DMS53 (cell line): ENCODE data around the gene SPEM1.

Experiments
- DNase-seq: peaks from one replicate; lab custom pipeline; 2025; lab: John Stamatoyannopoulos, UW

SPEM1 gene

DNA sequence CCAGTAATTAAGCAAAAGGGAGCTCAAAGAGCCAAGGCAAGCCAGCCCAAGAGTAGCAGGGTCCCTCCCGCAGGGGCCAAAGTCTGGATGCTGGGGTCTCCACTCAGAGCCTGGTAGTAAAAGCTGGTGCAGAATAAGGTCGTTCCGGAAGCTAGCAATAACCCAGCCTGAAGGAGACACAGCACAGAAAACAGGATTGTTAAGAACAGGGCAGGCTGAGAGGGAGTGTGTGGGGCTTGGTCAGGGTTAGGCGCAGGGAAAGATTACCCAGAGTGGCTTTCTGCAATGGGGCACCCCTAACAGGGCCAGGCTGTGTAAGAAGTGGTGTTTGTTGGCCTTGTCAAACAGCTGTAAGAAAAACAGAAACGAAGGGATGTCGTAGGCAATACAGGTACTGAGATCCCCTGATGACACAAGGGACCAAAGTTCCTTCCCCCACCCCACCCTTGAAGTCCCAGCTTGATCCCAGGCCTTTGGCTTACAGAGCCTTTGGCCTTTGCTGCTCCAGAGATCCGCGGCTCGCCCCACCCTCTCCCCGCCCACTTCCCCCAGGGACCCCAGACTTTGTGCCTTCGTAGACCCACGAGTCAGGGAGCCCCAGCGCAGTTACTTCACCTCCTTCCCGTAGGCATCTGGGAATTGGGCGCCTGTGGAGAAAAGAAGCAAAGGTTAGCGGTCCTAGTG is 16.9 kb upstream of the SPEM1 start:
- DNase-seq, result no peak

DNA sequence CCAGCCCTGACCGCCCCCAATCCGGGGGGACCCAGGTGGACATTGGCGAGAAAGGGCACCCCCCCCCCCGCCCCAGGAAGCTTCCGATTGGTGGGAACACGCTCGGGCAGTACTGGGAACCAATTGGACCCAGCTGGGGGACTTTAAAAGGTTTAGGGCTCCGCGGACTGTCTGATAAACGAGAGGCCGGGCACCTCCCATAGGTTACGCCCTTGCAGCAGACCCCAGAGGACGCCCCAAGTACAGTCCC is 16.5 kb upstream of the SPEM1 start:
- no peak for DNase-seq

DNA sequence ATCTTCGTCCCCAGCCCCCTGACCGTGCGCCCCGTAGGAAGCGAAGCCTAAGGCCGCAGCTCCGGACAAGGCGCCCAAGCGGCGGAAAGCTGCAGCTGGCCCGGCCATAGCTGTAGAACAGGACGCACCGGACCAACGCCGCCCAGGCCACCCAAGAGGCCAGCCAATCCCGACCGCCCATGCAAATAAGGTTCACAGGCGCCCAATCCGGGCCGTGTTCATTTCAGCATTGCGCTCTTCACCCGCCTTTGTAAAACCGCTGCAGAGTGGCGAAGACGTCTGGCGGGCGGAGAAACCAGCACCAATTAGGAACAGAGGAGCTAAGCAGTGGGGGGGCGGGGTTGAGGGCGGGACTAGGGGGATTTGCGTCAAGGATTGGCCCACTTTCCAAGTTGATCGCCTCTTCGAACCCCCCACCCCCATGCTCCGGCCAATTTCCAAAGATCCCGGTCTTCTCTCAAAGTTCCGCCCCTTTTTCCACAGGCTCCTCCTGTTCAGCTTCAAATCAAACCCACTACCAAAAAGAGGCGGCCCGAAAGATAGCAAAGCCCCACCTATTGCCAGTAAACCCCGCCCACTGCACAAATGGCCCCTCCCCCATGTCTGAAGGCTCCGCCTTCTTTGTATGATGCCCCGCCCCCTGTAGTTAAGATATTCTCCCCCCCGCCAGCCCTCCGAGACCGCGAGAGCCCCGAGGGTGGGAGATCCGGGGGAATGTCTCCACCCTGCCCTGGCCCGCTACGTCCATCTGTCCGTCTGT is 16.0 kb upstream of the SPEM1 start, which contains the start of gene TMEM256:
Gene TMEM256 (minus strand): TSS at position 121 of the 760 bp plus-strand sequence. CDS start 13 bp downstream, at position 108.
- peak; percentile 100 for DNase-seq

DNA sequence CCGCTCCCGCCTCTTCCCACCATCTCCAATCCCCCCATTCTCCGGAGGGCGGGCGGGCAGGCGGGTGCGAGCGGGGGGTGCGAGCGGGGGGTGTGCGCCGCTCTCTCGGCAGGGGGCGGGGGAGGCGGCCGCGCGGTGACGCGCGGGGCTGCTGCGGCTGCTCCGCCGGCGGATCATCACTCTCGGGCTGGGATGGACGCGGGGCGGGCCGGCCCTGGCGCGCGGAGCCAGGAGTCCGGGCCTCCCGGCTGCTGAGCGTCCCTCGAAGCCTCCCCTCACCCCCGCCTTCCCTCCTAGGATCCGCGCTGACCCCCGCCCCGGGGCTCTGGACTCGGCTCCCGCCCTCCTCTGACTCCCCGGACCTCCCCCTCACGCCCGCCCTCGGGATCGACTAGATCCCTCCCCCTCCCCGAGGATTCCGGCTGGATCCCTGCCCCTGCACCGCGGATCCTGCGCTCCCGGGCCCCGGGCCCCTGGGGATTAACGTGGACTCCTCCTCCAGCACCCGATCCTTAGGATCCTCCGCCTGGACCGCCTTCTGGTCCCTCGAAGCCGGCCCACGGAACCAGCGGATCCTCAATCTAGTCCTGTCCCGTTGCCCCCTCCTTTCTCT is 15.3 kb upstream of the SPEM1 start:
- DNase-seq, result peak; percentile 92

DNA sequence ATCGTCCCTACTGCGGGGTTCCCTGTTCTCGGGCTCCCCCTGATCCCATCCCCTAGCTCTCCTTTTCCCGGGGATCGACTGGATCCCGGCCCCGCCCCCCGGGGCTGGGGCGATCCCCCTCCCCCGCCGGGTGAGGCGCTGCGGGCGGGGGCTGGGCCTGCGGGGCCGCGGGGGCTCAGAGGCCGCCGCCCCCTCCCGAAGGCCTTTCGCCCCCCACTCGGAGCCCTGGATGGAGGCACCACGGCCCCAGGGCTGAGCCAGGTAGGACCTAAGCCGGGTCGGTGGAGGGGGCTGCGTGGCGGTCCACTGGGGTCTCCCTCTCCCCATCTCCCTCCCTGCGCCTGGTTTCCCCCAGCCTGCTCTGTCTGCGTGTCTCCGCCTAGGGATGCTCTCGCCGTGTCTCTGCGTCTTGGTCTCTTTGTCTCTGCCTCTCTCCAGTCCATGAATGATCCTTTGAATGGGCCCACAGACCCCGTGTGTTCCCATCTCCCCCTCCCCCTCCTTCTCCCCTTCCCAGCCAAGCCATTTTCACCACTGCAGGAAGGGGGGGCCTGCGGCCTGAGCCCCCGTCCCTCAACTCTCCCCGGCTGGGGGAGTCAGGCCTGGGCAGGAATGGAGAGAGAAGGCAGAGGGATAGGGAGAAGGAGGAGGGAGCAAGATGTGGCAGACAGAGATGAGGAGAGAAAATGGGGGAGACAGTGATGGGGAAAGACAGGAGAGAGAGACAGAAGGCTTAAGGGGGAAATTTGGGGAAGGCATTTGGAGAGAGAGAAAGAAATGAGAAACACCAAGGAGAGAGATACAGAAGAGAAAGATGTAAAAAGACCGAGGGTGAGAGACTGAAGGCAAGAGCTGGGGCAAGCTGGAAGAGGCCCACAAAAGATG is 14.5 kb upstream of the SPEM1 start:
- DNase-seq, result peak; percentile 50

DNA sequence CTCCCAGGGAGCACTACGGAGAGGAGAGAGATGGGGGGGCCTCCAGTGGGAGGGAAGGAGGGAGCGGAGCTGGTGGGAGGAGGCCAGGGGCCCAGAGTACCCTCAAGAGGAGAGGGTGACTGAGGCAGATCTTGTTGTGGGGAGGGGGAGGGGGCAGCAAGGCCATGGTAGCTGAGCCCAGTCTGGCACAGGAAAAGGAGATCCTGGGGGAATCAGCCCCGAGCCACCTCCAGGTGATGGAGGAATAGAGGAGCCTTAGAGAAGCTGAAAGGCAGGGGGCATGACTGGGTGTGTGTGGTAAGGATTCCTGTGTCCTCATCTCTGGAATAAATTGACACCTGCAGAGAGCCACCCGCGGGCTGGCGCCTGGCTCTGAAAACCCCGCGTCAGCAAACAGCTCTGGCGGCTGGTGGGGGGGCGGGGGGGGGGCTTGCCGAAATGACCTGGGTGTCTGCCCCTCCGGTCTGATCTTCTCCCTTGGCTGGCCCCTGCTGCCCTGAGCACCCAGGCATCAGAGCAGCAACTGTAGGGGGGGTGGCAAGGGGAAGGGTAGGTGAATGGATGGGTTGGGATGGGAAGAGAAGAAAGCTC is 13.8 kb upstream of the SPEM1 start:
- DNase-seq, result peak; percentile 35

DNA sequence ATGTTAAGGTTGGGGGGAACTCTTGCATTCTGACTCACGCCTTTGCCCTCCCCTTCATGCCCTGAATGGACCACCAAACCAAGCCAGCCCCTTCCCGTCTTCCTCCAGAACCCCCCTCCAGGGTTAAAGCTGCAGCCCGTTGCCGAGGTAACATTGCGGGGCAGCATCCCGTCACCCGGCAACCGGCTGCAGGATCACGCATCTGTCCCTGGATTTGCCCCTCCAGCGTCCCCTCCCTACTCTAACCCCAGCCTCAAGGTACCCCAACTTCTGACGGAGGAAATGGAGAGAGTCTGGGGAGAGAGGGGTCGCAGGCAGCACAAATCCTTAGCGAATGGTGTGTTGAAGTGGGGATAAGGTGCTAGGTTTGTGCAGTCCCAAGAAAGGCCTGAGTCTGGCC is 13.0 kb upstream of the SPEM1 start:
- DNase-seq, result no peak

DNA sequence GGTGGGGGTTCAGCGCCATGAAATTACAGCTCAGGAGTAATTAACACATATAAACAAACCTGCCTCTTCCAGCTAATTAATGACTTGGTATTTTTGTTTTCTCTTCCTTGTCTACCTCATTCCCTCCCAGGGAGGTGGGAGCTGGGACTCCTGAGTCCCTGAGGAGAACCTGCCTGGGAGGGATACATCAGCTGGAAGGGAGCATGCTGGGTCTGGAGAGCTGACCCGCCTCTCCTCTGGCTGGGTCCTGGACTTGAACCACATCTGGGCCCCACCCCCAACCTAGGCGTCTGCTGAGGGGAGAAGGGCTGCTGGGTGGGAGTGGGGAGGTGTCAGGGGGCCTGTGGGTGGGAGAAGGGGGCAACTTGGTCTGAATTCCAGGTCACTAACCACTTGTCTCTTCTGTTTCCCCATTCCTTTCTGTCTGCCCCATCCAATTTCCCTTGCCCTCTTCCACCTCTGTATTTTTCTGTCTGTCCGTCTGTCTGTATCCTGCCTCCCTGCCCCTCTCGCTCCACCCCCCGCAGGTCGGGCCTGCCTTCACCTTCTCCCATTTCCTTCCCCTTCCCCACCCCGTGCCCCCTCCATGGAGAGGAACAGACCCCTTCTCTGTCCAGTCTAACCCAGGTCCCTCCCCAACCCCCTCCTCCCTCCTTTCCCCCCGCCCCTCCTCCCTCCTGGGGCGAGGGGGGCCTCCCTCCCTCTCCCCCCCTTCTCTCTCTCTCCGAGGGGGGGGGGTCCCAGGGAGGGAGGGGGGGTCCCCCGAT is 12.5 kb upstream of the SPEM1 start, which contains the start of gene NLGN2:
Gene NLGN2 (plus strand): TSS at position 361 of the 767 bp plus-strand sequence. CDS start 411 bp downstream, outside the sequence.
- no peak for DNase-seq

DNA sequence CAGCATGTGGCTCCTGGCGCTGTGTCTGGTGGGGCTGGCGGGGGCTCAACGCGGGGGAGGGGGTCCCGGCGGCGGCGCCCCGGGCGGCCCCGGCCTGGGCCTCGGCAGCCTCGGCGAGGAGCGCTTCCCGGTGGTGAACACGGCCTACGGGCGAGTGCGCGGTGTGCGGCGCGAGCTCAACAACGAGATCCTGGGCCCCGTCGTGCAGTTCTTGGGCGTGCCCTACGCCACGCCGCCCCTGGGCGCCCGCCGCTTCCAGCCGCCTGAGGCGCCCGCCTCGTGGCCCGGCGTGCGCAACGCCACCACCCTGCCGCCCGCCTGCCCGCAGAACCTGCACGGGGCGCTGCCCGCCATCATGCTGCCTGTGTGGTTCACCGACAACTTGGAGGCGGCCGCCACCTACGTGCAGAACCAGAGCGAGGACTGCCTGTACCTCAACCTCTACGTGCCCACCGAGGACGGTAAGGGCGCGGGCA is 11.8 kb upstream of the SPEM1 start:
- DNase-seq, result no peak

DNA sequence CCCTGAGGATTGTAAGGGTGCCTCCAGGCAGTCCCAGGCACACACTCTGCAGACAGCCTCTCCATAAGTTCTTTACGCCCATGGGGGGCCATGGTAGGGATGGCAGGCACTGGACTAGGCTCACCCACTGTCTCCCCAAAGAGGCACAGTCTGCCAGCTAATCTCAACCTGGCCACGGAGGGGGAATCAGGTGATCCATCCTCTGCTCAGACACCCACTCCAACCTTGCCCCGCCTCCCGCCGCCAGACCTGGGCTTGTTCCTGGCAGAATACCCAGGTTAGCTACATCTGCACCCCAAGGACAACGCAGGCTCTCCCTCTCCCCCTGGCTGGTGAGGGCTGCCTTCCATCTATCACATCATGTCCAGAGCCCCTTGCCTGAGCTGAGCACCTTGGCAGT is 11.3 kb upstream of the SPEM1 start:
- no peak for DNase-seq

DNA sequence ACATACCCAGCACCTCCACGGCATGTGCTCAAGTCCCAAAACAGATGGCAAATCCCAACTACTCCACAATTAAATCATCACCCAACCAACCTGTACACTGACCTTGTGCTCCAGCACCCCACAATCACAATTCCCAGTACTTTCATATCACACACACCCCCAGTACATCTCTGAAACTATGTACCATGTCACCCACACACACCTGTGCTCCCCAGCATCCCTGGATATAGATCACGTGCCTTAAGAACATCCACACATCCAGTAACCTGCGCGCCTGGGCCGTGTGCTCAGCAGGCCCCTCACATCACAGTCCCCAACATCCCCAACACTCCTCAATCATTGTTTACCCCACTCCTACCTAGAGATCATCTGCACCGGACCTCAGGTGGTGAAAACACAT is 10.4 kb upstream of the SPEM1 start:
- no peak for DNase-seq

DNA sequence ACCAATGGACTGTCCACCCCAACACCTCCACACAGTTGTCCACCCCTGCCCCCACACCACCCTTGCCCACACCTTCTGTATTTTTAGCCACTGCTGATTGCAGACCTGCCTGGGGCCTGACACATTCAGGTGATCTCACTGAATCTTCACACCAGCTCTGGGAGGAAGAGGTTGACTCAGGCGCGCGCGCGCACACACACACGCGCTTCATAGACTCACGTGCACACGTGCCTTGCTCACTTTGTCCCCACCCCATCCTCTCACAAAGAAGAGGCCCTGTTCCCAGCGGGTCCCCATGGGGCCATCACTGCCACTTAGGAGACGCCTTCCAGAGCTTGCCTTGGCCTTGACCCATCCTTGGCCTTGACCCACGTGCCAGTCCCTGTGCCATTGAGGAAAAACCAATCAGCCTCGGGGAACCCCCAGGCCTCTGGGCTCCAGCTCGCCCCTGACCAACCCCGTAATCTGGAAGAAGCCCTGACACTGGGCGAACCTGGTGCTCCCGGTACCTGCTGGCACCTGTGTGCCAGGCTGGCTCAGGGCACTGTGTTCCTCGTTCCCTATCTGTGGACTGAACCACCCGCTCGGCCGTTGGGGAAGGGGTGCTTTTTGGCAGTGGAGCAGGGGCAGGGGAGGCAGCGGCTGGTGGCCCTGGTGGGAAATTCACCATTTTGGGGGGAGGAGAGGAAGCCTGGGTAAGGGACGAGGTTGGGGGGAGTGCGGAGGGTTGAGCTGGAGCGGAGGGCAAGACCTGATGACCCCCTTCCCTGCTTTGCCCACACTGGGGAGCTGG is 9.3 kb upstream of the SPEM1 start:
- no peak for DNase-seq

DNA sequence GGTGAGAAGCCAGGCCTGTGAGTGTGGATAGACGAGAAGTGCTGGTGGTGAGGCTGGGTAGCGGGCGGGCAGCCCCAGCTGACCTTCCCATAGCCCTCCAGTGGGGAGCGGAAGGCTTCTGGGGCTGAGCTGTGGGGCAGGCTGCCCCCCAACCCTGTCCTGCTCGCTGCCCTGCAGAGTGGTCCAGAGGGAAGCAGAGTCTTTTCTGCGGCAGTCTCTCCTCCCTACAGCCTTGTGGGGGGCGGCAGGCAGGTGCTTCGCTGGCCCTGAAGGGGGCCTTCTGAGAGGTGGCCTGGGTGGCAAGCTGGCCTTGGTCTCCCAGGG is 8.7 kb upstream of the SPEM1 start:
- no peak for DNase-seq

DNA sequence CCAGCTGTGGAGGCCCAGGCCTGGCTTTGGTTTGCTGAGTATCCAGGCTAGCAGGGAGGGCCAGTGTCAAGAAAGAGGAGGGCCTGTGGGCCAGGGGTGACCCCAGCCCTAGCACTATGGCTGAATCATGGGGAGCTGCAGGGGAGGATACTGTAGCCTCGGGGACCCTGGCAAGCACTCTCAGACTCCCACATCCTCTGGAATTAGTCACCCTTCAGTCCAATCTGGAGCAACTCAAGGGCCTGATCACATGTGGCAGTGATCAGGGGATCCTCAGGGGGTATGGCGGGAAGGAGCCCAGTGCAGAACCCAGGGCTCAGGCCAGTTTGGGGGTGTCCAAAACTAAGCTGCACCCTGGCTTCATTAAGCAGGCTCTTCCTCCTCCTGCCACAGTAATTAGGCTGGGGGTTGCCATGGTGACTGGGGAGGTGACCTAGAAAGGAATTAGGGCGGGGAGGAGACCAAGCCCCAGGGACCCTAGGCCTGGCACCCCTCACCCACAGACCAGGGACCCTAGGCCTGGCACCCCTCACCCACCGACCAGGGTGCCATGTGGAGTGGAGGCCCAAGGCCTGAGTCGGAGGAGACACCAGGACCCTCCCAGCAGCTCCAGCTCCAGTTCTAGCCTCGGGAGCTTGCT is 6.7 kb upstream of the SPEM1 start:
- DNase-seq, result no peak

DNA sequence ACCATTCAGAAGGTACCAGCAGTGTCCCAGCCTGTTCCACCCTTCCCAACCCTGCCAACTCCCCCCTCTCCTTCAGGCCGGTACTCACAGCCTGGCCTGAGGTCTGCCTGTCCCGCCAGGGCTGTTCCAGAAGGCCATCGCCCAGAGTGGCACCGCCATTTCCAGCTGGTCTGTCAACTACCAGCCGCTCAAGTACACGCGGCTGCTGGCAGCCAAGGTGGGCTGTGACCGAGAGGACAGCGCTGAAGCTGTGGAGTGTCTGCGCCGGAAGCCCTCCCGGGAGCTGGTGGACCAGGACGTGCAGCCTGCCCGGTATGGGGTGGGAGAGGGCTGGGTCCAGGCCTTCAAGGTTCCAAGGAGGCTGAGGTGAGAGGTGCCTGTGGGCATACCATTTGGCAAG is 5.3 kb upstream of the SPEM1 start:
- DNase-seq, result no peak

DNA sequence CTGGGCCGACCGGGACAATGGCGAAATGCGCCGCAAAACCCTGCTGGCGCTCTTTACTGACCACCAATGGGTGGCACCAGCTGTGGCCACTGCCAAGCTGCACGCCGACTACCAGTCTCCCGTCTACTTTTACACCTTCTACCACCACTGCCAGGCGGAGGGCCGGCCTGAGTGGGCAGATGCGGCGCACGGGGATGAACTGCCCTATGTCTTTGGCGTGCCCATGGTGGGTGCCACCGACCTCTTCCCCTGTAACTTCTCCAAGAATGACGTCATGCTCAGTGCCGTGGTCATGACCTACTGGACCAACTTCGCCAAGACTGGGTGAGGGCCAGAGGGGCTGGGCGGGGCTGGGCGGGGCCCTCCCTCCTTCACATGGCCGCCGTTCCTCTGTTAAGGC is 4.3 kb upstream of the SPEM1 start:
- no peak for DNase-seq

DNA sequence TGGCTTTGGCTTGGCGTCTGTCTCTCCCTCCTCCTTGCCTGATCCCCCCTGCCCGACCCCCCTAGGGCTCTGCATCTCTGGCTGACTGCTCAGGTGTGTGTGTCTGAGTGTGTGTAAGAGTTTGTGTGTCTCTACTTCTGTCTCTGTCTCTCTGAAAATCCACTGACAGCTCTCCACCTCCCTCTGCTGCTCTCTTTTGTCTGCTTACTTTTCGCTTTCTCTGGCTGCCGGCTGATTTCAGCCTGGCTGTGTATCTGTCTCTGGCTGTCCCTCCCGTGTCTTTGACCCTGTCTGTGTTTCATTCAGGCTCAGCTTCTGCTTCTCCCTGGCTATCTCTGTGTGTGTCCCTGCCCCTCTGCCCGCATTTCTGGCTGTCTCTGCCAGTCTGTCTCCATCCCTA is 3.8 kb upstream of the SPEM1 start:
- no peak for DNase-seq

DNA sequence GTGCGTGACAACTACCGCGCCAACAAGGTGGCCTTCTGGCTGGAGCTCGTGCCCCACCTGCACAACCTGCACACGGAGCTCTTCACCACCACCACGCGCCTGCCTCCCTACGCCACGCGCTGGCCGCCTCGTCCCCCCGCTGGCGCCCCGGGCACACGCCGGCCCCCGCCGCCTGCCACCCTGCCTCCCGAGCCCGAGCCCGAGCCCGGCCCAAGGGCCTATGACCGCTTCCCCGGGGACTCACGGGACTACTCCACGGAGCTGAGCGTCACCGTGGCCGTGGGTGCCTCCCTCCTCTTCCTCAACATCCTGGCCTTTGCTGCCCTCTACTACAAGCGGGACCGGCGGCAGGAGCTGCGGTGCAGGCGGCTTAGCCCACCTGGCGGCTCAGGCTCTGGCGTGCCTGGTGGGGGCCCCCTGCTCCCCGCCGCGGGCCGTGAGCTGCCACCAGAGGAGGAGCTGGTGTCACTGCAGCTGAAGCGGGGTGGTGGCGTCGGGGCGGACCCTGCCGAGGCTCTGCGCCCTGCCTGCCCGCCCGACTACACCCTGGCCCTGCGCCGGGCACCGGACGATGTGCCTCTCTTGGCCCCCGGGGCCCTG is 3.0 kb upstream of the SPEM1 start:
- no peak for DNase-seq

DNA sequence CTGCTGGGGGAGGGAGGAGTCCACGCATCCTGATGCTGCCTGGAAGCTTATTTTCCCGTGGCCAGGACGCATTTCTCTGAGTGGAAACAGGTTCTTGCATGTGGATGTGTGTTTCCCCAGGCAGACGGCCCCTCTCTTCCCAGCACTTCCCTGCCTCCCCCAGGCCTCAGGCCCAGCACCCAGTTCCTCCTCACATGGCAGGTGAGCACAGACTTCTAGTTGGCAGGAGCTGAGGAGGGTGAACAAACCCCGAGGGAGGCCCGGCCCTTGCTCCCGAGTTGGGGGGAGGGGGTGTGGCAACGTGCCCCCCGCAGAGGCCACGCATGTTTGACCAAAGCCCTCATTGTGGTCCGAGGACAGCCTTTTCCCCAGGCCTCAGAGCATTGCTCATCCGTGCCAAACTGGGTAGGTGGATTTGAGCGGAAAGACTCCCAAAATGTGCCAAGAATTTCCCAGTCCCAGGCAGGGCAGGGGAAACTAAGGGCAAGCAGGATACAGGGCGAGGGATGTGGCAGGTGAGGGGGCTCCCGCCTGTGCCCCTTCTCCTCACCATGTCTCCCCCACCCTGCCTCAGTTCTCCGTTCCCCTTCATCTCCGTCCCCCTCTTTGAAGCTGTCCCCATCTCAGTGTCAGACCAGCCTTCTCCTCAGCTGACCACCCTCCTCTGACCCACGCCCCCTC is 1.5 kb upstream of the SPEM1 start:
- DNase-seq, result no peak
